ENCODE data around the gene CERCAM.
"Not testable (repeated sequence)": the region's sequence is repeated elsewhere in the genome, so short reads cannot be mapped to it uniquely, and the experiment has no call there.

DNA sequence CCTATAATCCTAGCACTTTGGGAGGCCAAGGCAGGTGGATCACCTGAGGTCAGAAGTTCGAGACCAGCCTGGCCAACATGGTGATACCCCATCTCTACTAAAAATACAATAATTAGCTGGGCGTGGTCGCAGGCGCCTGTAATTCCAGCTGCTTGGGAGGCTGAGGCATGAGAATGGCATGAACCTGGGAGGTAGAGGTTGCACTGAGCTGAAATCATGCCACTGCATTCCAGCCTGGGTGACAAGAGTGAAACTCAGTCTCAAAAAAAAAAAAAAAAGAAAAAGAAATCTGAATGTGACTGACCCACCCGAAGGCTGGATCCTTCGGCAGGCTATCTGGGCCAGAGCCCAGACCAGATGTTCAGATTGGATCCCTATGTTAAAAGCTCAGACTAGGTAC is 2.7 kb downstream of the CERCAM start:
- TF ChIP-seq CTCF (optimal IDR thresholded peaks at IDR 0.05 in 1 of 3, IDR thresholded peaks at IDR 0.05 in 1 of 3, conservative IDR thresholded peaks at IDR 0.05 in 1 of 3; ENCODE audit: extremely low read depth in 1 of 3, insufficient read depth in 2 of 3, low read length in 3 of 3); EZH2 (IDR thresholded peaks at IDR 0.05; ENCODE audit: low read length): not testable (repeated sequence)

Measured in keratinocyte (primary cell).